GOT3 (cell line): ENCODE results near the gene NUDT12.

Source experiments
- DNase-seq: peaks from one replicate; lab custom pipeline; 2025; ENCODE audit warnings: mixed read lengths; lab: John Stamatoyannopoulos, UW

The NUDT12 gene

DNA sequence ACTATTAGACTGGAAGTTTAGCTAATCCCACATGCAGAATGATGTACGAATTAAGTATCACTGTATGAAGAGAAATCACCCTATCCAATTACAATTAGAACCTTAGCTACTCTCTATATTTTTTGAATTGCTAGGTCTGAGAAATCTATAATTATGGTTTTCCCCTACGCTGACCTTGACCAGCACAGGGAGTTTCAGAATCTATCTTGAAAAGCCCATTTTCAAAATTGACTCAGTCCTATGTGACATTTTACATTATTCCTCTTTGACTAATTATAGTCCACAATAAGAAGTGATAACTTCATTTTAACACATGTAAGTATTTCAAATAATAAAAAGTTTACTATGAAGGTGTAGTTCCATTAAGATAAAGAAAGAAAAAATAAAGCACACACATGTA is 21.5 kb downstream of the NUDT12 start:
- no peak for DNase-seq

DNA sequence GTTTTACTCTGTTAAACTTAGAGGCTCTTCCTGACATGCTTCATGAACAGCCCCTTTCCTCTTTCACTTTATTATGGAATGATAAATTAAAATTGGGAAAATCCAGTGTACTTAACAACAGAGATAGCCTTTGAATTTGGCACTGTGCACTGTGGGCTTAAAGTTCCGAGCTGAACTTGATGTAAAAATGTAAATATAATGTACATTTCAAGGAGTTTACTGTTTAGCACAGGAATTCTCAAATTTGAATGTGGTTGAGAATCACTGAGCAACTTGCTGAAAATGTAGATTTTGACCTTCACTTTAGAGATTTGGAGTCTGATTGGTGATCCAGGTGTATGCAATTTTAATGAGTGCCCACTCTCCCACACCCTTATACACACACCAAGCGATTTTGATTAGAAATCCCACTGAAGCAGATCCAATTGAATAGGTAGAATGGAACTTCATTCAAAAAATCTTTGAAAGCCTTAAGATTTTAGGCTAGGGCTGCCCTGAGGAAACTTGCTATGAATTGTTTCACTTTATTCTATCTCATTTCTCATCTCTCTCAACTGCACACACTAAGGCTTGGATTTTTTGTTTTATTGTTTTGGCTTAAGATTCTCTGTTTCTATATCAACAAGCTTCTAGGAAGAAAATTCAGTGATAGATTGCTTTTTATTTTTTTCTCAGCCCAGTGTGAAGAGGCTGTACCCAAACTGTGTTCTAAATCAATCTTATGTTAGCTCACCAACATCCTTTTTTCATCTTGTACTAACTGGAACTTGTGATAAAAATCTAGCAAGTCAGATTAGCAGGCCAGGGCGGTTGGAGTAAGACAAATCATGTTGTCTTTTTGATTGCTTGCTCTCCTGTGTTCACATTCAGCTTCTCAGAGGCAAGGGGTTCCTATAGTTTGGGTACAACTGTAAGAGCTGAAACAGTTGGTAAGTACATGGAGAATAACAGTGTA is 22.9 kb downstream of the NUDT12 start:
- DNase-seq = no peak

DNA sequence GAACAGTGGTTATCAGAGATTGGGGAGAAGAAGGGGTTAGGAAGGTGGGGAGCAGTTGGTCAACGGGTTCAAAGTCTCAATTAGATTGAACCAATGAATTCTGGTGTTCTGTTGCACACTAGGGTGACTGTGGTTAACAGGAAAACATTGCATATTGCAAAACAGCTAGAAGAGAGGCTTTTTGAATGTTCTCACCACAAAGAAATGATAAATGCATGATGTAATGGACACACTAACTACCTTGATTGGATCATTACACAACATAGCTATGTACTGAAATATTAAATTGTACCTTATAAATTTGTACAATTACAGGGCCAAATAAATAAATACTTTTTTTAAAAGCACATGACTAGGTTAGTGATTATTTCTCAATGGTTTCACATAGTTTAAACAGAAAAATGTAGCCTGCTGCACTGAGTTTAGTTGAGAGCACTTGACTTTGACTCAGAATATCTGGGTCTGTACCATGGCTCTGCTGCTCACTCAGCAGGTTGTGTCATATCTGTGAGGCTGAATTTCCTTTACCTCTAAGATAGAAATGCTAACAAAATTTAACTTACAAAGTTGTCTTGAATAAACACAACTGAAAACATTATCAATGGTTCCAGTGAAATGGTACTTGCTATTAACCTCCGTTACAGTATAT is 30.4 kb downstream of the NUDT12 start:
- no peak for DNase-seq

DNA sequence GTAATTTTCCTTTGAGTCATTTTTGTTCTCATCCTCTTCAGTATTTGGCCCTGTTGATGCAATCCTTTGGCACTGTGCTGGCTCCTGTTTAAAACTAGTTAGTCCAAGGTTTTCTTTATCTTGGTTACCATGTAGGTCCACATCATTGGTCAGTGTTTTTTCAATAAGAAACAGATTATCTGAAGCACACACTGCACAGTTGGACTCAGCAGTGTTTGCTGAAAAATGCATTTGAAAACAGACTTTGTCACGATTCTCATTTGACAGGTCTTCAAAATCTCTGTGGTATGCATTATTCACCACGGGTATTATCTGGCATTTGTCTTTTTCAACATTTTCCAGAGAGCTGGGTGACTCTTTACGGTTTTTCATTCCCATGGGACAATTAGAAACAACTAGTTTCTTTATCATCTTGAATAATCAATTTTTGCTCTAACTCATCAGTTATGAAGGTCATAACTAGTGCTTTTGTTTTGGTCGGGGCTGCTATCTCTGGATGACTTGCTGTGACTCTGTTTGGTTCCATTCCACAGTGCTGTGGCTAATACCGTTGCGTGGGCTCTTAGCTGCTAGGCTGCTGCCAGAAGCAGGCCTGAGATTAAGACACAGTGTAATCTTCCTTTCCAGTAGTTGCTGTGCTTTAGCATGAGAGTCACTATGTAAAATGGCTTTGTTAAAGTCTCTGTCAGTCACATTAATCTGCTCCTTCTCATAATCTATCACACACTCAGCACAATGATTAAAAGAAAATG is 36.2 kb downstream of the NUDT12 start:
- DNase-seq = no peak

DNA sequence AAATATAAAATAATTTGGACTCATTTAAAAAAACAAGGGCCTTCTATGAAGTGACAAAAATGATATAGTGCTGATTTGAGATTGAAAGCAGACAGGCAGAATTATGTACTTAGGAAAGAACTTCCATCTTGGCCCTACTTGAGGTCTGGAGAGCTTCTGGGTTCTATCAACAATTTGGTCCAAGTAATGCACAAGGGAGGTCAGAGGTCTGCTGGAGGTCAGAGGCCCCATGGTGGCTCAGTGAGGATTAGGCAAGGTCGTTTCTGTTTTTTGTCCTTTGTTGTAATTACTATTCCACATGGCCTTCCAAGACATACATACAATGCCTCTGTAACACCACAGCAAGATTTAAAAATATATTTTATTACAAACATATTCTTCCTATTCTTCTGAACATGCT is 37.2 kb downstream of the NUDT12 start:
- DNase-seq = no peak

DNA sequence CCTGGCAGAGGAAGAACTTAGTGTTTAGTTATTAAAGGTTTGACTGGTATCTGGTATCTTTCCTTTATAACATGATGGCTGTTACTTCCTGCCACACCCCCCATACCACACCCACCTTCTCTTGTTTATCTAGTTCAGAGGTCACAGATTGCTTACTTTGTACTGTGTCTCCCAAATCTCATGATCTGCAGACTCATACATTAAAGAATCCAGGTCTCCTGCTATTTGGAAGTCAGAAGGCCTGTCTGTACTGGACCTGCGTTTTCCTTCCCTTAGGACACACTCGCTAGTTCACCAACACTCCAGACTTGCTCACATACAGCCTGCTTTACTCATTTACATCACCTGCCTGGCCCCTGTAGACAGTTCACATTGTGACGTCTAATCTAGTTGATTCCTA is 39.3 kb downstream of the NUDT12 start:
- no peak for DNase-seq

DNA sequence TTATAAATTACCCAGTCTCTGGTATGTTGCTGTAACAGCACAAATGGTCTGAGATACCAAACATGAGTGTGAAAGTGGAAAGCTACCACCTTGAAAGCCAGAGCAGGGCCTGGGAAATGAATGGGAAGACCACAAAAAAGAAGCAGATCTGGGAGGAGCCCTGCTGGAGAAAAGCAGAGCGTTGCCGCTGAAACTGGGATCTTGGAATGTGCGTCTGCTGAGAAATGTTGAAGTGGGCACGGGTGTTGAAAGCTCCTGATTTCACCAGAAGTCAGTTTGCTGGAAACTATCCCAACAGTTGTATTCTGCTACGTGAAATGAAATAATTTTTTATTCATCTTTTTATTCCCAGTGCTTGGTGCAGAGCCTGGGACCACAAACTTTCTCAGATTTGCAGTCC is 40.0 kb downstream of the NUDT12 start:
- DNase-seq = no peak

DNA sequence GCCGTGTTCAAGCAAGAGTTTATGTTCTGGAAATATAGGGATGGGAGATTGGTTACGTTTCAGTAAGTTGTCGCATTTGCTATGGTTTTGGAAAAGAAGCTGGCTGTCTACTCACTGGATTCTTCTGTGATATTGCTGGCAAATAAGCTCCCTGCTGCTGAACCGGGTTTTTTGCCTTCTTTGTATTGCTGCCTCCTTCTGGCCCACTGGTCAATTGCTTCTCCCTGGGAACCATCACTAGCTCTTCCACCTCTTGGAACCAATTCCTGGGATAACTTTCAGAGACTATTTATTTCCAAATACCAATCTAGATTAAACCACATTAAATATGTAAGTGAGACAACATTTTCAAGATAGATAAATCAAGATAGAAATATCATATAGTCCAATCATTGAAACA is 43.0 kb downstream of the NUDT12 start:
- DNase-seq = no peak

DNA sequence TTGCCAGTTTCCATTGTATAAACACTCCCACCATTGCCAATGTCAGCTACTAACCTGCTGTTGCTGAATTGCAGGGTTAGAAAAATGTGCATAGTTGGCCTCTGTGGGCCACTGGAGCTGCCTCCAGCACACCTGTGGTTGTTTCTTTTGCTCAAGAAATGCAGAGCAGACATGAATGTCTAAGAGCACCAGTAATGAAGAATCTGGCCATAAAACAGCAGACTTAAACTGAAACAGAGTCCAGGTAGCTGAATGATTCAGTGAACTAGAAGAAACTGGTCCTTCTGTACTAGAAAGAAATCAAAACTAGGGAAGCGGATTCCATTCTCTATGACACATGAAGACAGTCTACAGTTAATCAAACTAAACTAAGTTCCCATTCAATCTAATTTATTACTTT is 48.2 kb downstream of the NUDT12 start:
- DNase-seq = no peak

DNA sequence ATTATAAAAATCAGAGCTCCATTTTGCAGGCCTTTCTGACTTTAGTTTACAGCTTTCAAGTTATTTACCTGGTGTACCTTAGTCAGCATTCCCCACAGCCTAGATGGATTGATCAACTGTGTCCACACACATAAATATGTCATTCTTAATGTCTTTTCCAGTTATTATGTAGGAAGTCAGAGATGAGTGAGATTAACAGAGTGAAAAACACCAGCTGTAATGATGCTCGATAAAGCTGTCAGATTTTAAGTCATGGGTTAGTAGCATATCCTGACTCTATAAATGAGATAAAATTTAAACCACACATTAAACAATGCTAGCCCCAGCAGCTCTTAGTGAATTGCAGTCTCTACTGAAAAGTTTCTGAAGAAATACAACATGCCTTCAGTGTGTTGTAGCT is 48.9 kb downstream of the NUDT12 start:
- DNase-seq = no peak

DNA sequence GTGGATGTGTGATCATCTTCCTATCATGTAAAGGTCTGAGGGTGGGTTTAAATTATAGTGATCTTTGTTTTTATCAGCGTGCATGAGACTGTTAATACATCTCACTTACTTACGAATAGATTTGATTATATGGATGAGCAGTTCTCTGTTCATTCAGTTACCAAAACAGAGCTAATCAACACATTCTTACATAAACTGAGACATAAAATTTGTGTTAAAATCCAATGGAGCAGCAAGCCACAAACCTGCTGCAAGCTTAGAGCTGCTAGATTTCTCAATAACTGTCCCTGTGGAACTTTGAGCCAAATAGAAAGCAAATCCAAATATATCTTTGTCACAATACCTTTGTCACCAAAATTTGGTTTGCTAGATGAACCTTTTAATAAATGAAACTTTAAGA is 50.1 kb downstream of the NUDT12 start:
- no peak for DNase-seq

DNA sequence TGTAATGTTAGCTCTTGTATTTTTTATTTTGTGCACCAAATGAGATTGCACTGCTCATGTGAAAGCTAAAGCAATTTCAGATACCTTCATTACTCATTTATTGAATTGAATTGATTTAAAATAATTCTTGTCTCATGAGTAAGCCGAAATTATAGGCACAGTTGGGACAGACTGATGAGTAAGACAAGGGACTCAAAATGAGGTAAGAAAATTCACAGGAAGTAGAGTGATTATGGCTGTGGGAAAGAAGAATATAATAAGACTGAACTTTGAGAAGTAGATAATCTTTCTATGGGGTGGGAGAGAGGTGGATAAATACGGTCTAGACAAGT is 51.1 kb downstream of the NUDT12 start:
- no peak for DNase-seq

DNA sequence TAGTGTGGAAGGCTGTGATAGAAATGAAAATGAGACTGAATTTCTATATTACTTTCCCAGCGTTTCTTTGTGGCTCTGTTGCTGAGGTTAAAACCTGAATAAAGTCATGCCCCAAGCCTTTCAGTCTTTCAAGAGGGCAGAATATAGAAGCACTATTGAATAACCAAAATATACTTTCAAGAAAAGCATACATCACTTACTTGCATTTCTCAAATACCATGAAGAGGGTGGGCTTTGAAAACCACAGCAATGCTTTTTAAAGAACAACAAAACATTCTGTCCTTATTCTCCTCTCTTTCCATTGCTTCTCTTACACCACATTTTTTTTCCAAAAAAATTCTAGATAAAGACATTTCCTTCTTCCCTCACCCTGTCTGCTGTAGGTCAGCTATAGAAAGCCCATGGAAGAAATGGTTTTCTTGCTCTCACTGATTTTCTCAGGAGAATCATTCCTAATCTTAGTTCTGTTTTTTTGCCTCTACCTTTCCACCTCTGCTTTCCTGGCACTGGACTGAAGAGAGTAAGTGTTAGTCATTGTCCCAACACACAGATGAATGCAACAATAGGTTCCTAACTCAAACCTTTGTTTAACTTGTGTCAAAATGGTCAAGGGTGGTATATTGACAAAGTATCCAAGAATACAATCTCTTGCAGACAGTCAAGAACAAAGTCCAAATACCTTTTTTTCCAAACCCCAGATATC is 51.6 kb downstream of the NUDT12 start:
- DNase-seq = no peak

DNA sequence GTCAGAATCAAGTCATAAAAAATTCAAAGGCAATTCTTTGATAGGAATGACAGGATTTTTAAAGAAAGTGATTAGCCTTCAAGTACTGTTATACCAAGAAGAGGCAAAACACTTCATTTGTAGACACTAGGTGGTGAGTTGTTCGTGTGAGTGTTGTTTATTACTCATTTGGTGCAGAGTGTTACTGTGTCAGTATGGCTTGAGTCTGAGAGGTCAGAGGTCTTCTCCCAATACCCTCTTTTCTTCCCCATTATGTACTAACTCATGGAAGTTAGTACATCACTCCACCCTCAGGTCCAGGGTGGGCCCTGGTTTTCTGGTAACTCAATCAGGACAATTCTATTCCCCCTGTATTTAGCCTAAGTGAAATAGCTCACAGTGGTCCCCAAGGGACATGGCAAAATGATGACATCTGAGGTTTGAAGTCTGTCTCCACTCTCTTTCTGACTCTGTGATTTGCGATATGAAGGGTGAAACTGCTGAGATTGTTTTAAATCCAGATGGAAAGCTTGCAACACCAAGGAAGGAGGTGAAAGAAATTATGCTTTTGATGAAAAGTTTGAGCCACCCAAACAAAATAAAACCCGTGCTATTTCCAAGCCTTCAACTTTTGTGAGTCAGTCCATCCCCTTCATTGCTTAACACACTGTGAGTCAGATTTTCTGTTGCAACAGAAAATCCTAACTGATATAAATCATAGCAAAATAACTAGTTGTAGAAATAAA is 56.8 kb downstream of the NUDT12 start:
- DNase-seq = no peak

DNA sequence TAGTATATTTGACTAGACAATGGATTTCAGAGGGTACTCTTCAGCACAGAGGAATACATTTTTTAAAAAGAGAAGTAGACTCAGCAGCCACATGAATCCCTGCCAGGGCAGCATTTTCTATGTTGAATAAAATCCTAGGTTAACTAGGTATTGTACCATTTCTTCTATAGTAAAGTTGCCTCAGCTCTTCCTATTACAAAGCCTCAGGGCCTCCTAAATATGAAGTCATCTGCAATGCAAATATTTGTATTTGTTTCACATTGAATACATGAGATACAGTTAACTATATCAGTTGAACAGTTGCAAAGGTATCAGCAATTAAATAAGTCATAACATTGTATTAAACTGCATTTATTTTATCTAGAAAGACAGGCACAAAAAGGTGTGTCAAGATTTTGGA is 59.5 kb downstream of the NUDT12 start:
- DNase-seq = no peak

DNA sequence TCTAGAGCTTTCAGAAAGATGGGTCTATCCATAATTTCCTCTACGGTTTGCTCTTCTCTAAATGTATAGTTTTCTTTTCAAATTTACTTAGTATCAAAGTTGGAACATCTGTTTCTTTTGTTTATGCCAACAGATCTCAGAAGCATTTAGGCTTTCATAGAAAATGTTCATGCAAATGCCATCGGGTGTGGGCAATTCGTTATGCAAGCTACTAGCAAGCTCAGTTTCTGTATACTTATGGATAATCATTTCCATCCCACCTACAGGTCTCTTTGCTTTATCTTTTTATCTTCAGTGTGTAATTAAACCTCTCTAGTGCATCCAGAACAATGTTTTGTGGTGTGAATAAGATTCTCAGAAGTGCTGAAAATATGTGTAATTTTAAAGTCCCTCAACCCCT is 59.9 kb downstream of the NUDT12 start:
- DNase-seq = no peak
